Sigmoid colon (tissue), 7 donors: ENCODE results near the gene KRT40. TPM values are rescaled to one million over a fixed set of nuclear protein-coding genes. Genes with fewer than 3 reads are reported as not detected.

ENCODE experiments used
- DNase-seq: peaks from one replicate; pipeline ENCODE4 v3.0.0-alpha.2; 2019
- H3K27ac ChIP-seq, 4 donors: fragments of 200-600 bp; sonication (generic); one replicate each; pipeline ENCODE4 v1.5.1; 2016 to 2019; ENCODE audit warnings: mild to moderate bottlenecking in 1 of 4
- H3K27me3 ChIP-seq, 3 donors: fragments of 200-600 bp; sonication (generic); one replicate each; pipeline ENCODE4 v1.5.1; 2019; ENCODE audit warnings: mild to moderate bottlenecking in 1 of 3
- H3K36me3 ChIP-seq, 4 donors: fragments of 200-600 bp; sonication (generic); one replicate each; pipeline ENCODE4 v1.5.1; 2016 to 2019
- H3K4me1 ChIP-seq, 4 donors: fragments of 200-600 bp; sonication (generic); one replicate each; pipeline ENCODE4 v1.5.1; 2017 to 2019
- H3K4me3 ChIP-seq, 4 donors: fragments of 200-600 bp; sonication (generic); one replicate each; pipeline ENCODE4 v1.5.1; 2017 to 2019; ENCODE audit warnings: mild to moderate bottlenecking in 2 of 4, moderate library complexity in 1 of 4
- H3K9me3 ChIP-seq, 4 donors: fragments of 200-600 bp in 3 of 4; sonication (generic) in 3 of 4; one replicate each; pipeline versions ENCODE4 v1.5.1 to v1.6.1; 2013 to 2019
- CTCF ChIP-seq, 4 experiments: fragments of 450-650 bp in 3 of 4; fragments of 200-600 bp in 1 of 4; IDR thresholded peaks; one replicate each; pipeline ENCODE4 v1.5.1; 2016 to 2019; ENCODE audit warnings: antibody characterized with exemption in 4 of 4, mild to moderate bottlenecking in 3 of 4, moderate library complexity in 2 of 4
- EP300 ChIP-seq, 4 donors: sonication (generic); formaldehyde crosslinking; IDR thresholded peaks; one replicate each; pipeline ENCODE4 v1.6.1; 2017; ENCODE audit warnings: antibody characterized with exemption in 4 of 4
- POLR2A ChIP-seq, 2 donors: fragments of 450-650 bp; IDR thresholded peaks; one replicate each; pipeline ENCODE4 v1.6.1; 2016; ENCODE audit warnings: antibody characterized with exemption in 2 of 2, mild to moderate bottlenecking in 2 of 2, moderate library complexity in 2 of 2
- POLR2AphosphoS5 ChIP-seq, 4 donors: sonication (generic); formaldehyde crosslinking; IDR thresholded peaks; one replicate each; pipeline ENCODE4 v1.6.1; 2017; ENCODE audit warnings: antibody characterized with exemption in 4 of 4
- WGBS, 2 donors: extraction: QIAGEN DNeasy Blood & Tissue Kit; methylation state at CpG; one replicate each; pipeline ENCODE4 v1.1.7; 2013; 5-methylcytosine and 5-hydroxymethylcytosine counted together
- intact Hi-C: fragments of 100-400 bp; cut with DNase I; formaldehyde crosslinking; loops from one replicate; pipeline ENCODE4 v1.15.1; 2023
- polyA plus RNA-seq, 3 donors: library from polyadenylated mRNA; stranded (reverse); fragments of 200-250 nt; gene quantifications; one replicate each; pipeline ENCODE4 v1.2.3, GENCODE V29; 2013
- total RNA-seq, 4 donors: library from RNA; depleted of rRNA; stranded (reverse); fragments of >200 nt; gene quantifications; one replicate each; pipeline ENCODE4 v1.1.0, GENCODE V29; 2016
- donor health status: healthy with polysubstance abuse.
- donor health status: Bipolar disorder and iron deficiency.
- donor health status: healthy.

The KRT40 gene
- total and polyA plus RNA-seq, 7 donors: 0.16 to 0.60 TPM; not detected in 5

GRCh38 chr17:40947929-40948328, 36.2 kb downstream of the KRT40 start:
- DNase-seq: no peak
- H3K9me3 ChIP-seq: no peaks in the 10 kb centered on the region
- WGBS, 2 donors: 74 to 84% methylated on average over 2 of the region's 2 CpGs

GRCh38 chr17:40945414-40945813, 38.7 kb downstream of the KRT40 start:
- TF ChIP-seq POLR2AphosphoS5 (IDR thresholded peaks at IDR 0.05) (no peak), CTCF (IDR thresholded peaks at IDR 0.05) (no peak), EP300 (IDR thresholded peaks at IDR 0.05) (no peak), POLR2A (IDR thresholded peaks at IDR 0.05) (no peak)
- intact Hi-C loops: no loop called here
- peaks cover 0 to 21% (median 6%) of the 10 kb centered on the region in 3 donors for H3K27me3 ChIP-seq
- H3K4me3 ChIP-seq: no peak overlapping the region
- DNase-seq: no peak
- no peaks in the 10 kb centered on the region for H3K4me1 ChIP-seq
- H3K27ac ChIP-seq: no peak overlapping the region
- WGBS, 2 donors: 87 to 92% methylated on average over 6 of the region's 6 CpGs
- no peaks in the 10 kb centered on the region for H3K36me3 ChIP-seq
- no peaks in the 10 kb centered on the region for H3K9me3 ChIP-seq

More at GRCh38 chr17:40947929-40948328, 36.2 kb downstream of the KRT40 start:
- no peak for TF ChIP-seq POLR2A (IDR thresholded peaks at IDR 0.05)
- TF ChIP-seq CTCF (IDR thresholded peaks at IDR 0.05): no peak
- TF ChIP-seq POLR2AphosphoS5 (IDR thresholded peaks at IDR 0.05): no peak
- no peak for TF ChIP-seq EP300 (IDR thresholded peaks at IDR 0.05)
- Histone ChIP-seq H3K36me3 (no peaks in the 10 kb centered on the region), H3K27me3 (peaks cover 0 to 21% (median 6%) of the 10 kb centered on the region in 3 donors), H3K4me3 (no peak overlapping the region), H3K4me1 (no peaks in the 10 kb centered on the region), H3K27ac (no peak overlapping the region)
- intact Hi-C loops: no loop called here

- H3K4me1 ChIP-seq: no peaks in the 10 kb centered on the region
- no peak overlapping the region for H3K27ac ChIP-seq
- 16 to 48% methylated on average over 1 of the region's 1 CpG for WGBS, 2 donors
- DNase-seq: no peak
- peaks cover 0 to 17% (median 6%) of the 10 kb centered on the region in 3 donors for H3K27me3 ChIP-seq
- no peak for TF ChIP-seq CTCF (IDR thresholded peaks at IDR 0.05)
- TF ChIP-seq POLR2A (IDR thresholded peaks at IDR 0.05): no peak
- no peak for TF ChIP-seq POLR2AphosphoS5 (IDR thresholded peaks at IDR 0.05)
- TF ChIP-seq EP300 (IDR thresholded peaks at IDR 0.05): no peak
- no peak overlapping the region for H3K4me3 ChIP-seq
- H3K36me3 ChIP-seq: no peaks in the 10 kb centered on the region
- intact Hi-C loops: no loop called here
- H3K9me3 ChIP-seq: no peaks in the 10 kb centered on the region
Observed at GRCh38 chr17:40944531-40944930, 39.6 kb downstream of the KRT40 start.

- Histone ChIP-seq H3K9me3 (no peaks in the 10 kb centered on the region), H3K4me3 (no peak overlapping the region), H3K27ac (no peak overlapping the region), H3K27me3 (no peaks in the 10 kb centered on the region), H3K4me1 (no peaks in the 10 kb centered on the region), H3K36me3 (no peaks in the 10 kb centered on the region)
- no peak for TF ChIP-seq EP300 (IDR thresholded peaks at IDR 0.05)
- no peak for TF ChIP-seq POLR2A (IDR thresholded peaks at IDR 0.05)
- TF ChIP-seq POLR2AphosphoS5 (IDR thresholded peaks at IDR 0.05): no peak
- TF ChIP-seq CTCF (IDR thresholded peaks at IDR 0.05): no peak
- 74 to 85% methylated on average over 3 of the region's 3 CpGs for WGBS, 2 donors
- intact Hi-C loops: no loop called here
- DNase-seq: no peak
Observed at GRCh38 chr17:40942553-40942952, 41.6 kb downstream of the KRT40 start.

- WGBS, 2 donors: 83 to 87% methylated on average over 6 of the region's 6 CpGs
- Histone ChIP-seq H3K4me3 (no peak overlapping the region), H3K4me1 (no peaks in the 10 kb centered on the region), H3K27ac (no peak overlapping the region), H3K27me3 (no peaks in the 10 kb centered on the region), H3K36me3 (no peaks in the 10 kb centered on the region), H3K9me3 (no peaks in the 10 kb centered on the region)
- intact Hi-C loops: no loop called here
- no peak for TF ChIP-seq CTCF (IDR thresholded peaks at IDR 0.05)
- no peak for TF ChIP-seq POLR2AphosphoS5 (IDR thresholded peaks at IDR 0.05)
- no peak for TF ChIP-seq EP300 (IDR thresholded peaks at IDR 0.05)
- TF ChIP-seq POLR2A (IDR thresholded peaks at IDR 0.05): no peak
- no peak for DNase-seq
Observed at GRCh38 chr17:40940266-40940665, 43.9 kb downstream of the KRT40 start.
